ENCODE measurements around the gene ACP1.

Gene ACP1

GRCh38 chr2:231521-232185, 33.1 kb upstream of the ACP1 start:
- TF ChIP-seq CTCF (IDR thresholded peaks at IDR 0.05) (no peak), ZFX (IDR thresholded peaks at IDR 0.05; ENCODE audit: borderline replicate concordance) (no peak)
- no peak overlapping the region for H3K27ac ChIP-seq

- H3K27ac ChIP-seq: no peak overlapping the region
- no peak for TF ChIP-seq CTCF (IDR thresholded peaks at IDR 0.05)
- TF ChIP-seq ZFX (IDR thresholded peaks at IDR 0.05; ENCODE audit: borderline replicate concordance): no peak
Measured at GRCh38 chr2:233030-233429, 31.7 kb upstream of the ACP1 start.

GRCh38 chr2:234421-234820, 30.3 kb upstream of the ACP1 start:
- TF ChIP-seq ZFX (IDR thresholded peaks at IDR 0.05; ENCODE audit: borderline replicate concordance) (no peak), CTCF (IDR thresholded peaks at IDR 0.05) (no peak)
- no peak overlapping the region for H3K27ac ChIP-seq

- H3K27ac ChIP-seq: no peak overlapping the region
- no peak for TF ChIP-seq CTCF (IDR thresholded peaks at IDR 0.05)
- TF ChIP-seq ZFX (IDR thresholded peaks at IDR 0.05; ENCODE audit: borderline replicate concordance): no peak
Measured at GRCh38 chr2:236993-237539, 27.7 kb upstream of the ACP1 start.

- H3K27ac ChIP-seq: no peak overlapping the region
- no peak for TF ChIP-seq CTCF (IDR thresholded peaks at IDR 0.05)
Measured at GRCh38 chr2:237878-238277, 26.9 kb upstream of the ACP1 start.

- TF ChIP-seq ZFX (IDR thresholded peaks at IDR 0.05; ENCODE audit: borderline replicate concordance) (no peak), CTCF (IDR thresholded peaks at IDR 0.05) (no peak)
- H3K27ac ChIP-seq: no peak overlapping the region
Measured at GRCh38 chr2:238431-238830, 26.3 kb upstream of the ACP1 start.

- TF ChIP-seq ZFX (IDR thresholded peaks at IDR 0.05; ENCODE audit: borderline replicate concordance) (no peak), CTCF (IDR thresholded peaks at IDR 0.05) (no peak)
- no peak overlapping the region for H3K27ac ChIP-seq
Measured at GRCh38 chr2:238869-239268, 25.9 kb upstream of the ACP1 start.

Measured in 22Rv1 (cell line).